K562 (cell line): Measurements from ENCODE around the gene CRB2. TPM values are rescaled to one million over a fixed set of nuclear protein-coding genes. Genes with fewer than 3 reads are reported as not detected.
A peak's percentile ranks its signal among the peaks of the same experiment; 100 is the strongest.

Source experiments
- ARHGAP35 ChIP-seq: fragments of 450-650 bp; IDR thresholded peaks from 2 replicates; pipeline ENCODE4 v1.6.1; 2018; ENCODE audit not compliant: partially characterized antibody
- DACH1 ChIP-seq: fragments of 450-650 bp; IDR thresholded peaks from 2 replicates; pipeline ENCODE4 v1.6.1; 2018; ENCODE audit not compliant: partially characterized antibody
- ETV6 ChIP-seq, 3 experiments: fragments of 150-350 bp in 1 of 3; sonication (generic) in 1 of 3; formaldehyde crosslinking in 1 of 3; IDR thresholded peaks; 2 replicates each; pipeline versions ENCODE4 v1.6.1 to v1.8.0; 2014 to 2022; ENCODE audit warnings: borderline replicate concordance in 2 of 3, low read depth in 2 of 3, antibody characterized with exemption in 1 of 3, low read length in 1 of 3, mild to moderate bottlenecking in 1 of 3, missing genetic modification reagents in 1 of 3
- IRF2 ChIP-seq: sonication (generic); formaldehyde crosslinking; IDR thresholded peaks from 2 replicates; pipeline ENCODE4 v1.8.1; 2022; ENCODE audit warnings: mild to moderate bottlenecking, missing genetic modification reagents
- STAT6 ChIP-seq: sonication (generic); formaldehyde crosslinking; IDR thresholded peaks from 2 replicates; pipeline ENCODE4 v1.8.1; 2023; ENCODE audit warnings: mild to moderate bottlenecking, missing genetic modification reagents
- SUPT5H ChIP-seq: fragments of 450-650 bp; IDR thresholded peaks from 2 replicates; pipeline ENCODE4 v1.6.1; 2016
- ZNF699 ChIP-seq: fragments of 250-450 bp; sonication (Bioruptor Pico); IDR thresholded peaks from 2 replicates; pipeline ENCODE4 v1.8.0; 2021; ENCODE audit warnings: mild to moderate bottlenecking, moderate library complexity; ENCODE audit not compliant: insufficient replicate concordance
- polyA plus RNA-seq, 8 experiments: library from polyadenylated mRNA; depleted of rRNA in 4 of 8; stranded (reverse) in 5 of 8; unstranded in 3 of 8; fragments of >200 nt; fragmentation: Nextera tagmentation in 2 of 8; fragmentation: Illumina TruSeq in 1 of 8; extraction: Ambion mirVana in 2 of 8; extraction: Trizol in 1 of 8; gene quantifications; 2 replicates each; pipeline versions ENCODE4 v1.2.1 to v1.2.3, GENCODE V29; 2011 to 2014; ENCODE audit warnings: inconsistent platforms in 1 of 8, missing spikeins in 1 of 8
- total RNA-seq, 7 experiments: library from RNA; depleted of rRNA in 6 of 7; stranded (reverse); fragments of >200 nt in 6 of 7; fragmentation: Illumina TruSeq in 2 of 7; extraction: Trizol in 2 of 7; gene quantifications; 2 replicates each; pipeline versions ENCODE4 v1.2.1 to v1.2.3, GENCODE V29; 2011 to 2021; ENCODE audit warnings: low replicate concordance in 1 of 7
- TF ChIP-seq, protein P1 (sequence below): fragments of 250-450 bp; sonication (Bioruptor Pico); IDR thresholded peaks from 2 replicates; pipeline ENCODE4 v1.4.0; 2020

Gene CRB2
- total and polyA plus RNA-seq, 9 of the 15 experiments (the other 6 are each of a cell fraction or from before 2014, with no cell fraction given) = 0.13 to 1.2 (median 0.25) TPM; not detected in 2

DNA sequence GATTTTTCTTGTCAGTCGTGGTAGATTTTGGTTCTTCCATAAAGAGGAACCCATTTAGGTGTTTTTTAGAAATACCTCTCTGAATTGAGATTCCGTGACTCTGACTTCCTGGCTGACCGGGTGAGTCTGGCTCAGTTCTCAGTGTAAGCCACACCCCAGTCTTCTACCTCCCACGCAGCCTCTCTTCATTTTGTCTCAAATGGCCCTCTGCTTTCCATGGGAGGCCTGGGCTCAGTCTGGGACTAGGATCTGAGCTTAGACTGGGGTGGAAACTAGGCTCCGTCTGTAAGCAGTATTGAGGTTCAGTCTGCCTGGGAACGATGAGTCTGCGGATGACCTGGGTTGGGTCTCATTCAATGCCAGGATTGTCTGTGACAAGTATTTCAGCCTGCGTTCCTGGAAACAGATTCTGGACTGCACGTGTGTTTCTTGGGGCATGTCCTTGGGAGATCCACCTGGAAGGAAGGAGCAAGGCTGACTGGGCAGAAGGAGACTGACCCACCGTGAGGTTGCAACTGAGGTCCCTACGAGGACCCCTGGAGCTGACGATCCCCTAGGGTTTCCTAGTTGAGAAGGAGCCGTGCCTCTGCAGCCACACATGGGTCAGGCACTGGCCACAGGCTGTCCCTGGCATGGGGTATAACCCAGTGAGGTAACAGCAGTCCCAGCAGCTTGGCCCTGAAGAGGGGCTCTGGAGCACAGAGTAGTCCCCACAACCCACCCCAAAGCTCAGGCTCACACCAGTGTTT is 12.4 kb upstream of the CRB2 start (continued):
- TF ChIP-seq STAT6 (CRISPR knock-in tag) (no peak), IRF2 (CRISPR knock-in tag) (no peak), ZNF699 (CRISPR knock-in tag) (no peak), SUPT5H (peak; percentile 44; the same call in 1 of the 2 replicates), DACH1 (no peak), ETV6 (IDR thresholded peaks at IDR 0.05; ENCODE audit: borderline replicate concordance in 1 of 2, low read depth in 2 of 2, low read length in 1 of 2) (no peak), ETV6 (CRISPR knock-in tag; IDR thresholded peaks at IDR 0.05; ENCODE audit: borderline replicate concordance) (no peak), ARHGAP35 (no peak)
- TF ChIP-seq, protein P1, sequence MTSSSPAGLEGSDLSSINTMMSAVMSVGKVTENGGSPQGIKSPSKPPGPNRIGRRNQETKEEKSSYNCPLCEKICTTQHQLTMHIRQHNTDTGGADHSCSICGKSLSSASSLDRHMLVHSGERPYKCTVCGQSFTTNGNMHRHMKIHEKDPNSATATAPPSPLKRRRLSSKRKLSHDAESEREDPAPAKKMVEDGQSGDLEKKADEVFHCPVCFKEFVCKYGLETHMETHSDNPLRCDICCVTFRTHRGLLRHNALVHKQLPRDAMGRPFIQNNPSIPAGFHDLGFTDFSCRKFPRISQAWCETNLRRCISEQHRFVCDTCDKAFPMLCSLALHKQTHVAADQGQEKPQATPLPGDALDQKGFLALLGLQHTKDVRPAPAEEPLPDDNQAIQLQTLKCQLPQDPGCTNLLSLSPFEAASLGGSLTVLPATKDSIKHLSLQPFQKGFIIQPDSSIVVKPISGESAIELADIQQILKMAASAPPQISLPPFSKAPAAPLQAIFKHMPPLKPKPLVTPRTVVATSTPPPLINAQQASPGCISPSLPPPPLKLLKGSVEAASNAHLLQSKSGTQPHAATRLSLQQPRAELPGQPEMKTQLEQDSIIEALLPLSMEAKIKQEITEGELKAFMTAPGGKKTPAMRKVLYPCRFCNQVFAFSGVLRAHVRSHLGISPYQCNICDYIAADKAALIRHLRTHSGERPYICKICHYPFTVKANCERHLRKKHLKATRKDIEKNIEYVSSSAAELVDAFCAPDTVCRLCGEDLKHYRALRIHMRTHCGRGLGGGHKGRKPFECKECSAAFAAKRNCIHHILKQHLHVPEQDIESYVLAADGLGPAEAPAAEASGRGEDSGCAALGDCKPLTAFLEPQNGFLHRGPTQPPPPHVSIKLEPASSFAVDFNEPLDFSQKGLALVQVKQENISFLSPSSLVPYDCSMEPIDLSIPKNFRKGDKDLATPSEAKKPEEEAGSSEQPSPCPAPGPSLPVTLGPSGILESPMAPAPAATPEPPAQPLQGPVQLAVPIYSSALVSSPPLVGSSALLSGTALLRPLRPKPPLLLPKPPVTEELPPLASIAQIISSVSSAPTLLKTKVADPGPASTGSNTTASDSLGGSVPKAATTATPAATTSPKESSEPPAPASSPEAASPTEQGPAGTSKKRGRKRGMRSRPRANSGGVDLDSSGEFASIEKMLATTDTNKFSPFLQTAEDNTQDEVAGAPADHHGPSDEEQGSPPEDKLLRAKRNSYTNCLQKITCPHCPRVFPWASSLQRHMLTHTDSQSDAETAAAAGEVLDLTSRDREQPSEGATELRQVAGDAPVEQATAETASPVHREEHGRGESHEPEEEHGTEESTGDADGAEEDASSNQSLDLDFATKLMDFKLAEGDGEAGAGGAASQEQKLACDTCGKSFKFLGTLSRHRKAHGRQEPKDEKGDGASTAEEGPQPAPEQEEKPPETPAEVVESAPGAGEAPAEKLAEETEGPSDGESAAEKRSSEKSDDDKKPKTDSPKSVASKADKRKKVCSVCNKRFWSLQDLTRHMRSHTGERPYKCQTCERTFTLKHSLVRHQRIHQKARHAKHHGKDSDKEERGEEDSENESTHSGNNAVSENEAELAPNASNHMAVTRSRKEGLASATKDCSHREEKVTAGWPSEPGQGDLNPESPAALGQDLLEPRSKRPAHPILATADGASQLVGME (CRISPR knock-in tag) = no peak
